ENCODE results near the gene PLEKHO2. TPM values are rescaled to one million over a fixed set of nuclear protein-coding genes. Genes with fewer than 3 reads are reported as not detected.
A peak's percentile ranks its signal among the peaks of the same experiment; 100 is the strongest.

Gene PLEKHO2
- total and polyA plus RNA-seq, 2 of the 8 experiments (the other 6 are each of a cell fraction or from before 2014, with no cell fraction given) = 16.9 to 20.1 TPM

DNA sequence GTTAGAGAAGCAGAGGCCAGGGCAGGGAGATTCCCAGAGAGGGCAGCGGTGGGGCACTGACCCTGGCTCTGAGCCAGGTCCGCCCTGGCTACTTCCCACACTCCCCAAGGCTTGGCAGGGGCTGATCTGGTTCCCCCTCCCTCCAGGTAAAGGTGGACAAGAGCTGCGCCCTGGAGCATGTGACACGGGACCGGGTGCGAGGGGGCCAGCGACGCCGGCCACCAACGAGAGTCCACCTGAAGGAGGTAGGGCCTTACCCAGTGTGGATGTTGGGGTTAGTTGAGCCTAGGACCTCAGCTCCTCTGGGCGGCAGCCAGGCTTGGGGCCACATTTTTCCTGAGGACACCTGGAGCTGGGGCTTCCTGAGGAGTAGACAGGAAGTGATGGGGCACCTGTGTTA lies 19.6 kb downstream of the PLEKHO2 start:
- Histone ChIP-seq H3K4me2 (ENCODE audit: insufficient read depth in 1 of 2, low read depth in 2 of 2, low read length in 2 of 2) (peak overlapping the region in 1 of 2 experiments; percentile 36; a peak in 1 of 4 replicates), H2AFZ (ENCODE audit: low read length) (no peak overlapping the region), H2BK20ac (ENCODE audit: low read length) (0 out of 2 replicates have a peak overlapping the region, but pooled peaks have one; percentile 21), H2BK5ac (ENCODE audit: low read depth, low read length) (peak overlapping the region; percentile 79), H2BK15ac (ENCODE audit: low read length) (no peak overlapping the region), H3K4me1 (replicated peaks in 1 of 4; ENCODE audit: control insufficient read depth in 3 of 4, insufficient read depth in 4 of 4, low read length in 3 of 4) (peaks cover 2 to 34% (median 19%) of the 10 kb centered on the region in 4 experiments), H4K8ac (ENCODE audit: extremely low read depth, insufficient read depth, low read length) (no peak overlapping the region; the same call in 1 of the 2 replicates), H2BK12ac (ENCODE audit: low read depth, low read length) (no peak overlapping the region), H3K79me2 (ENCODE audit: control insufficient read depth in 1 of 2, insufficient read depth in 2 of 2, low read length in 2 of 2) (peaks cover 0 to 23% of the 10 kb centered on the region in 2 experiments; a peak in 2 of 4 replicates), H2BK120ac (replicated peaks; ENCODE audit: low read depth, low read length) (no peak overlapping the region), H4K91ac (replicated peaks; ENCODE audit: insufficient read length, low read length) (no peak overlapping the region), H3K9me3 (ENCODE audit: insufficient read depth in 2 of 2, low read depth in 1 of 2, low read length in 1 of 2) (no peaks in the 10 kb centered on the region), H3K27me3 (replicated peaks in 1 of 4; ENCODE audit: control insufficient read depth in 3 of 4, extremely low read depth in 1 of 4, insufficient read depth in 3 of 4, low read length in 3 of 4) (no peaks in the 10 kb centered on the region), H3K36me3 (ENCODE audit: control insufficient read depth in 2 of 4, insufficient read depth in 4 of 4, low read length in 3 of 4) (peaks cover 9 to 18% (median 16%) of the 10 kb centered on the region in 4 experiments; a peak in 6 of 8 replicates), H3K23ac (ENCODE audit: insufficient read length) (no peak overlapping the region), H3K18ac (ENCODE audit: extremely low read depth, low read length) (peak overlapping the region; percentile 85; the same call in 1 of the 2 replicates), H3K4me3 (ENCODE audit: extremely low read depth in 1 of 4, insufficient read depth in 2 of 4, low read depth in 3 of 4, low read length in 4 of 4) (no peak overlapping the region), H3K56ac (replicated peaks; ENCODE audit: insufficient read length, low read depth, low read length) (no peak overlapping the region), H3K23me2 (ENCODE audit: low read depth, low read length) (no peaks in the 10 kb centered on the region), H4K5ac (ENCODE audit: insufficient read length, low read depth, low read length) (no peak overlapping the region), H2AK5ac (ENCODE audit: low read depth, low read length) (no peak overlapping the region), H3K14ac (ENCODE audit: insufficient read length) (no peak overlapping the region), H3K4ac (replicated peaks; ENCODE audit: insufficient read length, low read depth, low read length) (peak overlapping the region; percentile 45), H3K27ac (ENCODE audit: low read depth, low read length) (0 out of 2 replicates have a peak overlapping the region, but pooled peaks have one; percentile 21), H4K20me1 (replicated peaks in 1 of 2; ENCODE audit: control insufficient read depth in 1 of 2, insufficient read depth in 2 of 2, low read length in 2 of 2) (peaks cover 2 to 13% of the 10 kb centered on the region in 2 experiments), H3K79me1 (ENCODE audit: low read depth, low read length) (peaks cover 21% of the 10 kb centered on the region), H3K9ac (replicated peaks in 1 of 4; ENCODE audit: extremely low read depth in 1 of 4, low read depth in 3 of 4, low read length in 3 of 4) (no peak overlapping the region)
- ChIA-PET POLR2A (ENCODE audit: partially characterized antibody) (interaction anchor here (0.7 to 1.7 kb wide), 13 partner anchors 10 to 162 kb away, joined by 3 to 10 read pairs (median 4); partner anchors contain the start of gene PIF1), CTCF (ENCODE audit: partially characterized antibody) (interaction anchor here (0.6 to 2.9 kb wide), 7 partner anchors 10 to 88 kb away, joined by 3 to 10 read pairs (median 3); no protein-coding TSS in a partner anchor)
- FAIRE-seq (no peak), DNase-seq (ENCODE audit: low read depth in 1 of 2, low spot score in 2 of 2) (no peak)
- 90% methylated on average over 11 of the region's 11 CpGs; no CpG with 5 or more reads in 1 of the 2 experiments for WGBS, 2 experiments (ENCODE audit: extremely low coverage in 1 of 2, insufficient coverage in 1 of 2, insufficient read length in 1 of 2, insufficient replicate concordance in 2 of 2, low coverage in 1 of 2, low lambda C conversion rate in 2 of 2, missing lambda C conversion rate in 1 of 2)
- TF ChIP-seq SUZ12 (IDR thresholded peaks at IDR 0.05; ENCODE audit: low read length) (no peak), EP300 (IDR thresholded peaks at IDR 0.05; ENCODE audit: borderline replicate concordance in 1 of 2, low read depth in 2 of 2, low read length in 2 of 2) (no peak), HDAC2 (IDR thresholded peaks at IDR 0.05; ENCODE audit: borderline replicate concordance in 1 of 2, low read depth in 2 of 2, low read length in 2 of 2) (no peak), CTBP2 (IDR thresholded peaks at IDR 0.05; ENCODE audit: borderline replicate concordance, insufficient read depth, insufficient read length, low read length) (no peak), TAF7 (optimal IDR thresholded peaks at IDR 0.05; ENCODE audit: borderline replicate concordance, low read depth, low read length) (no peak), CHD2 (IDR thresholded peaks at IDR 0.05; ENCODE audit: low read length) (no peak), ASH2L (IDR thresholded peaks at IDR 0.05; ENCODE audit: low read length) (no peak), BACH1 (IDR thresholded peaks at IDR 0.05; ENCODE audit: low read length) (no peak), JUN (IDR thresholded peaks at IDR 0.05; ENCODE audit: low read depth, low read length) (no peak)
- TF ChIP-seq, protein P1, sequence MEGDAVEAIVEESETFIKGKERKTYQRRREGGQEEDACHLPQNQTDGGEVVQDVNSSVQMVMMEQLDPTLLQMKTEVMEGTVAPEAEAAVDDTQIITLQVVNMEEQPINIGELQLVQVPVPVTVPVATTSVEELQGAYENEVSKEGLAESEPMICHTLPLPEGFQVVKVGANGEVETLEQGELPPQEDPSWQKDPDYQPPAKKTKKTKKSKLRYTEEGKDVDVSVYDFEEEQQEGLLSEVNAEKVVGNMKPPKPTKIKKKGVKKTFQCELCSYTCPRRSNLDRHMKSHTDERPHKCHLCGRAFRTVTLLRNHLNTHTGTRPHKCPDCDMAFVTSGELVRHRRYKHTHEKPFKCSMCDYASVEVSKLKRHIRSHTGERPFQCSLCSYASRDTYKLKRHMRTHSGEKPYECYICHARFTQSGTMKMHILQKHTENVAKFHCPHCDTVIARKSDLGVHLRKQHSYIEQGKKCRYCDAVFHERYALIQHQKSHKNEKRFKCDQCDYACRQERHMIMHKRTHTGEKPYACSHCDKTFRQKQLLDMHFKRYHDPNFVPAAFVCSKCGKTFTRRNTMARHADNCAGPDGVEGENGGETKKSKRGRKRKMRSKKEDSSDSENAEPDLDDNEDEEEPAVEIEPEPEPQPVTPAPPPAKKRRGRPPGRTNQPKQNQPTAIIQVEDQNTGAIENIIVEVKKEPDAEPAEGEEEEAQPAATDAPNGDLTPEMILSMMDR (IDR thresholded peaks at IDR 0.05; ENCODE audit: control extremely low read depth in 1 of 3, insufficient read depth in 1 of 3, low read depth in 1 of 3, low read length in 3 of 3) = no peak

All from H1 (cell line).